HL-60/S4 (cell line): Measurements from ENCODE around the gene TIGD1.
"Not testable (repeated sequence)": the region's sequence is repeated elsewhere in the genome, so short reads cannot be mapped to it uniquely, and the experiment has no call there.

Source experiments
- in situ Hi-C: fragments of 300-500 bp; cut with MboI; formaldehyde crosslinking; loops from 2 replicates; pipeline ENCODE4 v1.14.3; 2022; ENCODE audit warnings: low sequenced_read_pairs

The TIGD1 gene

GRCh38 chr2:232540441-232541041, 9.8 kb downstream of the TIGD1 start:
- in situ Hi-C loops, result no loop called here

- in situ Hi-C loops, result no loop called here
Observed at GRCh38 chr2:232539298-232540231, 10.8 kb downstream of the TIGD1 start, which contains the start of gene CHRNG. CHRNG (plus strand) TSS chr2:232539692; CDS start chr2:232539748, 56 bp downstream.

- in situ Hi-C loops, result no loop called here
Observed at GRCh38 chr2:232538671-232539070, 11.7 kb downstream of the TIGD1 start.

GRCh38 chr2:232537499-232537898, 12.9 kb downstream of the TIGD1 start:
- in situ Hi-C loops, result no loop called here

GRCh38 chr2:232537079-232537478, 13.3 kb downstream of the TIGD1 start:
- in situ Hi-C loops, result no loop called here

GRCh38 chr2:232535761-232536530, 14.4 kb downstream of the TIGD1 start:
- in situ Hi-C loops, result no loop called here

- in situ Hi-C loops, result no loop called here
Observed at GRCh38 chr2:232534940-232535651, 15.3 kb downstream of the TIGD1 start.

- in situ Hi-C loops, result no loop called here
Observed at GRCh38 chr2:232533944-232534710, 16.2 kb downstream of the TIGD1 start.

- in situ Hi-C loops, result not testable (repeated sequence)
Observed at GRCh38 chr2:232532821-232533220, 17.5 kb downstream of the TIGD1 start.

GRCh38 chr2:232532419-232532818, 17.9 kb downstream of the TIGD1 start:
- in situ Hi-C loops, result no loop called here

- in situ Hi-C loops, result no loop called here
Observed at GRCh38 chr2:232530626-232531260, 19.6 kb downstream of the TIGD1 start.

- in situ Hi-C loops, result no loop called here
Observed at GRCh38 chr2:232529806-232530547, 20.4 kb downstream of the TIGD1 start.

GRCh38 chr2:232528746-232529460, 21.5 kb downstream of the TIGD1 start:
- in situ Hi-C loops, result no loop called here

- in situ Hi-C loops, result no loop called here
Observed at GRCh38 chr2:232527905-232528470, 22.4 kb downstream of the TIGD1 start.

- in situ Hi-C loops, result no loop called here
Observed at GRCh38 chr2:232526372-232526941, 23.9 kb downstream of the TIGD1 start.

GRCh38 chr2:232525791-232526371, 24.5 kb downstream of the TIGD1 start, which contains the start of gene CHRND:
CHRND (plus strand) TSS chr2:232526160; CDS start chr2:232526216, 56 bp downstream.
- in situ Hi-C loops, result no loop called here

GRCh38 chr2:232525199-232525598, 25.2 kb downstream of the TIGD1 start:
- in situ Hi-C loops, result no loop called here
